H54 (cell line): ENCODE measurements around the gene TRIM45.
"Not testable (repeated sequence)": the region's sequence is repeated elsewhere in the genome, so short reads cannot be mapped to it uniquely, and the experiment has no call there.

ENCODE experiments used
- DNase-seq: peaks from one replicate; pipeline ENCODE4 v3.0.0; 2011; ENCODE audit warnings: low spot score, mixed read lengths; ENCODE audit not compliant: insufficient read length
- FAIRE-seq: peaks from 3 replicates; lab custom pipeline; 2011; peaks lifted over from hg19 to GRCh38; lab: Jason Lieb, UNC
- POLR2A ChIP-seq: IDR thresholded peaks from 2 replicates; pipeline ENCODE4 v1.6.1; 2011; ENCODE audit warnings: low read depth, mild to moderate bottlenecking, low read length

TRIM45 gene

GRCh38 chr1:117120774-117121588 is 568 bp downstream of the TRIM45 start:
- FAIRE-seq (no peak), DNase-seq (peak; percentile 60)
- TF ChIP-seq POLR2A, result no peak

DNA sequence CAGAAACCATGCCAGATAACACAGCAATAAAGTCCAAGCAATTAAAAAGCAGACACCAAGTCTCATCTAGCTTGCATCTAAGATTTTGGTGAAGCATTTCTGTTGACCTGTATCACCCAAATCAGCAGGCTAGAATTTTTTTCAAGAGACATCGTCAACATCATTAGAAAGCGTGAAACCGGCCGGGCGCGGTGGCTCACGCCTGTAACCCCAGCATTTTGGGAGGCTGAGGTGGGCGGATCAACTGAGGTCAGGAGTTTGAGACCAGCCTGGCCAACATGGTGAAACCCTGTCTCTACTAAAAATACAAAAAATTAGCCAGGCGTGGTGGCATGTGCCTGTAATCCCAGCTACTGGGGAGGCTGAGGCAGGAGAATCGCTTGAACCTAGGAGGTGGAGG is 2.4 kb downstream of the TRIM45 start:
- FAIRE-seq, DNase-seq: not testable (repeated sequence)

- DNase-seq (no peak), FAIRE-seq (no peak)
- TF ChIP-seq POLR2A, result no peak
These were observed 3.4 kb downstream of the TRIM45 start for GRCh38 chr1:117118137-117118536.

- no peak for TF ChIP-seq POLR2A
- FAIRE-seq (no peak), DNase-seq (no peak)
These were observed 3.9 kb downstream of the TRIM45 start for GRCh38 chr1:117117697-117118096.

DNA sequence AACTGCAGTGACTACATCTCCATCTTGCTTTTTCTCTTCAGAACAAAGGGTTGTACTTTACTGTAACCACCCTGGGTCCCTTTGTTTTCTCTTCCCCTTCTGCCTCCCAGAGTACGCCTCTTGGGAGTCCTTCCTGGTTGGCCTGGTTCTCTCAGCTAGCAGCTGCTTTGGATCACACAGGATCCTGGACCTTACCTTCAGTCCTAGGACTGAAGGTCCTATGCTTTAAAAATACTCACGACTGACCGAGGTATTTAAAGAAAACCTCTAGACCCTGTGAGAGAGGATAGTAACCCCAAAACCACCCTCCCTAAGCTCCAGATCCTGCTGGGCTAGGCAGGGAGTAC is 4.8 kb downstream of the TRIM45 start:
- DNase-seq (no peak), FAIRE-seq (no peak)
- no peak for TF ChIP-seq POLR2A

DNA sequence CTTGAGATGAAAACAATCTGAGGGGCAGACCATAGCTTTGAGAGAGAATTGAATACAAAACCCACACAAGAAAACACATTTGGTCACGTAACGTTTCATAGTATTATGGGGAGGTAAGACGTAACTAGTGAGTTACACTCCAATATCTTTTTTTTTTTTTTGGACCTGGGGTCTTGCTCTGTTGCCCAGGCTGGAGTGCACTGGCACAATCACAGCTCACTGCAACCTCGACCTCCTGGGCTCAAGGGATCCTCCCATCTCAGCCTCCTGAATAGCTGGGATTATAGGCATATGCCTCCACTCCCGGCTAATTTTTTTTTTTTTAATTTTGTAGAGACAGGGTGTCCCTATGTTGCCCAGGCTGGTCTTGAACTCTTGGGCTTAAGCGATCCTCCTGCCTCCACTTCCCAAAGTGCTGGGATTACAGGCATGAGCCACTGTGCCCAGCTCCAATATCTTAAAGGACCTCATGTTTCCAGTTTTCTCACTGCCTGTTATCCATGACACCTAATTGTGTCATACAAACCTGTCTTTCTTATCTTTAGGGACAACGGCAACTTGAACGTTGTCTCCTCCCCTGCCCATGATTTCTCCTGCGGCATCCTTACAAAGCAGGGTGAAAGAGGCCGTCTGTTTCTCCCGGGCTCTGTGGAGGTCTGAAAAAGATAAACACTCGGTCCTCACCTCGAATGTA is 5.3 kb downstream of the TRIM45 start:
- no peak for FAIRE-seq
- no peak for DNase-seq
- TF ChIP-seq POLR2A, result no peak

DNA sequence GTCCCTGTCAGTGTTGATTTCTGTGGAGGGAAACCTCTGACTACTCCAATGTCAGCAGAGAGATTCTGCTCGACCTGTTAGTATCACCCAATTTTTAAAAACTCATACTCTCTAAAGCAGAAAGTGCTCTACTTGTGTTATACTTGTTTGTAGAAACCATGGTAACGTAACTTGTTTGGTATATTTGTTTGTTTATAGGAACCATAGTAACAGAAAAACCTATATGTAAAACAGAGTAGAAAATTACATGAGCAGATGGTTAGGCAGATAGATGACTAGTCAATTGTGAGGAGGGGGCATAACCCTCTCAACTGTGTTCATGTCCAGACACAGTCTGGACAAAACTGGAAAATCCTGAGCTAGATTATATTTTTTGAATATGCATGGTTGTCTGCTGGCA is 6.7 kb downstream of the TRIM45 start:
- DNase-seq (no peak), FAIRE-seq (no peak)
- TF ChIP-seq POLR2A, result no peak

DNA sequence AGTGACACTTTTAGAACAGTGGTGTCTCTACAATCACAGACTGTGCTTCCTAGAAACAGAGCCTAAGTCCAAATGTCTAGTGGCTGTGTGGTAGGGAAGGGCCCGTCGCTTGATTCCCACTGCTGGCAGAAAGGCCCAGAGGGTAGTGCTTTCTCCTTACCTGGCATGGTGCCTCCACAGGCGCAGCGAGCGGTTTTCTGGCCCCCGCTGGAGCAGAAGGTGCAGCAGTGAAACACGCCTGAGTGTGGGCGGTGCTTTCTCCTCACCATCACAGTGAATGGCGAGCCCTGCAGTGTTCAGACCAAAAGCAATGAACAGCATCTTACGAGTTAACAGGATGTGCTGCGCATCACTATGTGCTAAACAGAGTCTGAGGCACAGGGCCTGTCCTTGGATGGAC is 8.3 kb downstream of the TRIM45 start:
- FAIRE-seq, result no peak

GRCh38 chr1:117112047-117112717 is 9.4 kb downstream of the TRIM45 start:
- DNase-seq, result no peak
- no peak for TF ChIP-seq POLR2A
- no peak for FAIRE-seq

More for the DNA sequence above, 8.3 kb downstream of the TRIM45 start:
- TF ChIP-seq POLR2A, result no peak
- no peak for DNase-seq

- no peak for TF ChIP-seq POLR2A
- peak; percentile 27 for FAIRE-seq
- DNase-seq, result no peak
These were observed 10.8 kb downstream of the TRIM45 start for GRCh38 chr1:117110774-117111173.

- no peak for FAIRE-seq
- no peak for TF ChIP-seq POLR2A
- no peak for DNase-seq
These were observed 14.2 kb downstream of the TRIM45 start for GRCh38 chr1:117107364-117107763.

DNA sequence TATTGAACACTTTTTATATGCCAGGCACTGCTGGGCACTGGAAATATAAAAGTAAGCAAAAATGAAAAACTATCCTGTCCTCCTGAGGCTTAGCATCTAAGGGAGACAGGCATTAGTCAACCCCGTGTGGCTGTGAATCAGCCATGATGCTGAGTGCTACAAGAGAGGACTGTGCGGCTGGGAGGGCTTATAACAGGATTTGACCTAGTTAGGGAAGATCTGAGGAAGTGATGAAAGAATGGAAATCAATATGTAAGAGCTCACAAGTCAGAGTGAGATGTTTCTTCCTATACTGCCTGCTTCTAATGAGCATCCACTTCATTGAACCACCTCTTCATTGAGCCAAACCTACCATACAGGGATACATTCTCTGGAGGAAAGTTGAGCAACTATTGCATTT is 15.1 kb downstream of the TRIM45 start:
- TF ChIP-seq POLR2A, result no peak
- DNase-seq (no peak), FAIRE-seq (no peak)

DNA sequence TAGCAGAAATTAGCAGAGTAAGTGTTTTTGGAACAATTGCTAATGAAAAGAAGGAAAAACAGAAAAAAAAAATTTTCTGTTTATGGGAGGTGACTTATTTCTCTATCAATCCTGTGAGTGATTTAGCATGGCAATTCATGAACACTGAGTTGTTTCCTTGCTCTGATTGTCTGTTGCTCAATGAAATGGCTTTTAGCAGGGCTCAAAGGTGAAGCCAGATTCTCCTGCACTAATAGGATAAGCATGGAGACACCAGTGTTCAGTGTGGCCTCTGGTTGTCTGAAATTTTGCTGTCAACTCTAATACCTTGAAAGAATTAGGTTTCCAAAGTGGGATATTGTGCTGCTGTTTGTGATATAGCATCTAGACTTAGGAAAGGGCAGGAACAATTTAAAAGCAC is 15.8 kb downstream of the TRIM45 start:
- no peak for FAIRE-seq
- TF ChIP-seq POLR2A, result no peak
- DNase-seq, result no peak

DNA sequence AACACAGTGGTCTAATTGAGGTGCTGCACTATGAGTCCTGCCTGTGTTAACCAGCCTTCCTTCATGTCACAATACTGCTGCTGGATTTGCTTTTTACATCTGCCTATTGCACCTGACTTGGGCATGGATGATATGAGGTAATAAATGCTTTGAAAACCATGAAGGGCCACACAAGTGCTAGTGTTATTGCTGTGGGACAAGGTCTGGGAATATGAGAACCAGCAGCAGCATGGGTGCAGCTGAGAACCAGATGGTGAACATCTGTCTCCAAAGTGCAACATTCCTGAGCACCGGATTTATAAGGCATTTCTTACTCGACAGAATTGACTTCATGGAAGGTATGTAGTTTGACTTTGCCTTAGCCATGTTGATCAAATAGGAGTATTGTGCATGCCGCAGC is 16.6 kb downstream of the TRIM45 start:
- TF ChIP-seq POLR2A, result no peak
- no peak for FAIRE-seq
- DNase-seq, result no peak

- DNase-seq, FAIRE-seq: not testable (repeated sequence)
These were observed 19.7 kb downstream of the TRIM45 start for GRCh38 chr1:117101858-117102257.
